ENCODE results near the gene PARD3. TPM values are rescaled to one million over a fixed set of nuclear protein-coding genes. Genes with fewer than 3 reads are reported as not detected.

Gene PARD3
- total and polyA plus RNA-seq, 12 donors, result 17.0 to 93.8 (median 47.3) TPM

DNA sequence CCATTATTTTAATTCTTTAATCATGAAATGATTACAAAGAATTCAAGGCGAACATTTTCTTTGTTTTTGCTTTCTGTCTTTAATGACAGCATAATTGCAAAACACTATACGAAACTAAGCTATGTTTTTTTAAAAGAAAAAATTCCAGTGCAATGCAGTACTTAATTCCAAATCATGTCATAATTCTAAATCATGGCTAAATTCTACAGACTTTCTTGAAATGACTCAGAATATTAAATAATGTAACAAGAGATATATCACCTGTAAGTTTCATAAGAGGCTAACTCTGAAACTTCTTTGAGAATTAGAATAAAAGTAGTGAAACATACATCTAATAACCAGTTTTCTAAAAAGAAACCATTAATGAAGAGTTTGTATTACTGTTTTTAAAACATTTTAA, 671.6 kb downstream of the PARD3 start:
- Histone ChIP-seq H3K4me3 (no peak overlapping the region), H3K4me1 (replicated peaks in 1 of 2) (no peaks in the 10 kb centered on the region), H3K27me3 (no peaks in the 10 kb centered on the region), H3K27ac (no peak overlapping the region), H3K9me3 (replicated peaks in 1 of 3) (no peaks in the 10 kb centered on the region), H3K36me3 (replicated peaks in 1 of 2) (no peaks in the 10 kb centered on the region)
- TF ChIP-seq POLR2A (IDR thresholded peaks at IDR 0.05) (no peak), CTCF (IDR thresholded peaks at IDR 0.05) (no peak)
- intact Hi-C loops (cut with DNase I), result no loop called here
- WGBS, 4 donors, result 76 to 86% (median 82%) methylated on average over 2 of the region's 2 CpGs
- DNase-seq, result no peak

DNA sequence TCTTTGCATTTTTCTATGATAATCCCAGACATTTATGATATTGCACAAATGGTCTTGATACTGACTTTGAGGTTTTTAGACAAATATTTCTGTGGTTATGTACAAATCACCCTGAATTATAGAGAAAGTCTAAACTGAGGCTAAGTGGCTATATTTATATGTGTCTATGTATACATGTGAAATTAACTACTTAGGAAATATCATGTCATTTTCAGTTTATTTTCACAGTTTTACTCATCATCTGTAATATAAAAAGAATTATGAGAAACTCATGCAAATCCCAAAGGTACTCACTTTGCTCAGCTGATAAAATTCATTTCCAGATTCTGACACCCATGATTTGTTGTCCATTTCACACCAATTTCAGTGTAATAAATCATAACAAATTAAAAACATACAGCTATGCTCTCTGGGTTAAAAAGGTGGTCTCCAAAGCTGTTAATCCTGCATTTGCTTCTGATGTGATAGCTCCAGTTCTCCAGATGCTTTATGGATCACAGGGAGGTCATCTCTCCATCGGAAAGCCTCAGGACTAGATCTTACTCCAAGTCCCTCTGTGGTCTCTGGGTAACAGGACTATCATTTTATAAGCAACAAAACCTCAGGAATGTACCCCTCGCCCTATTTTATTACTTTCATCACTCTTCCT, 673.9 kb downstream of the PARD3 start:
- no peaks in the 10 kb centered on the region for H3K4me1 ChIP-seq (replicated peaks in 1 of 2)
- no peak for DNase-seq
- no peak overlapping the region for H3K4me3 ChIP-seq
- H3K36me3 ChIP-seq (replicated peaks in 1 of 2), result no peaks in the 10 kb centered on the region
- WGBS, 4 donors, result 86 to 89% (median 87%) methylated on average over 2 of the region's 2 CpGs
- H3K27ac ChIP-seq, result no peak overlapping the region
- intact Hi-C loops (cut with DNase I), result no loop called here
- H3K27me3 ChIP-seq, result no peaks in the 10 kb centered on the region
- no peaks in the 10 kb centered on the region for H3K9me3 ChIP-seq (replicated peaks in 1 of 3)
- TF ChIP-seq CTCF (IDR thresholded peaks at IDR 0.05), result no peak
- no peak for TF ChIP-seq POLR2A (IDR thresholded peaks at IDR 0.05)

GRCh38 chr10:34139559-34139958, 675.5 kb downstream of the PARD3 start:
- Histone ChIP-seq H3K4me3 (no peak overlapping the region), H3K36me3 (replicated peaks in 1 of 2) (no peaks in the 10 kb centered on the region), H3K9me3 (replicated peaks in 1 of 3) (no peaks in the 10 kb centered on the region), H3K27ac (no peak overlapping the region), H3K4me1 (replicated peaks in 1 of 2) (no peaks in the 10 kb centered on the region), H3K27me3 (no peaks in the 10 kb centered on the region)
- no peak for DNase-seq
- intact Hi-C loops (cut with DNase I), result no loop called here
- TF ChIP-seq CTCF (IDR thresholded peaks at IDR 0.05) (no peak), POLR2A (IDR thresholded peaks at IDR 0.05) (no peak)
- WGBS, 4 donors, result 81 to 91% (median 87%) methylated on average over 3 of the region's 3 CpGs

GRCh38 chr10:34137955-34138354, 677.1 kb downstream of the PARD3 start:
- Histone ChIP-seq H3K4me1 (replicated peaks in 1 of 2) (no peaks in the 10 kb centered on the region), H3K27me3 (no peaks in the 10 kb centered on the region), H3K27ac (no peak overlapping the region), H3K9me3 (replicated peaks in 1 of 3) (no peaks in the 10 kb centered on the region), H3K4me3 (no peak overlapping the region), H3K36me3 (replicated peaks in 1 of 2) (no peaks in the 10 kb centered on the region)
- TF ChIP-seq POLR2A (IDR thresholded peaks at IDR 0.05), result no peak
- no peak for TF ChIP-seq CTCF (IDR thresholded peaks at IDR 0.05)
- intact Hi-C loops (cut with DNase I), result no loop called here
- DNase-seq, result no peak
- 96 to 100% (median 99%) methylated on average over 2 of the region's 2 CpGs for WGBS, 4 donors
